ENCODE results near the gene DUSP7. TPM values are rescaled to one million over a fixed set of nuclear protein-coding genes. Genes with fewer than 3 reads are reported as not detected.

DUSP7 gene
- total RNA-seq, 2 experiments from 2014 or later = 4.8 to 5.2 TPM

GRCh38 chr3:52054661-52055511 lies 1.5 kb downstream of the DUSP7 start:
- peak in 7 of 14 experiments; percentile 5 to 49 (median 25) for DNase-seq
- ChIA-PET POLR2A (interaction anchor here (1.1 to 2.9 kb wide), 2 partner anchors 59 to 72 kb away, joined by 3 to 13 read pairs; partner anchors contain the start of genes ACY1 and RPL29), CTCF (interaction anchor here (1.7 to 2.1 kb wide), 2 partner anchors 66 to 68 kb away, joined by 6 to 10 read pairs; no protein-coding TSS in a partner anchor)
- peak overlapping the region; percentile 94 for H3K4me3 Mint-ChIP-seq
- H3K9me3 Mint-ChIP-seq = no peaks in the 10 kb centered on the region
- ATAC-seq (ENCODE audit: poor library complexity) = no peak
- Histone ChIP-seq H3K4me1 (ENCODE audit: insufficient read depth, low read length) (peaks cover 66% of the 10 kb centered on the region), H3K27ac (ENCODE audit: low read depth in 1 of 2, low read length in 2 of 2) (peak overlapping the region; percentile 76 to 83), H3K9me3 (ENCODE audit: control insufficient read depth in 1 of 2, insufficient read depth in 1 of 2, low read length in 2 of 2) (no peaks in the 10 kb centered on the region), H3K4me3 (ENCODE audit: low read length) (peak overlapping the region; percentile 97), H3K36me3 (ENCODE audit: insufficient read depth, low read length) (peaks cover 22% of the 10 kb centered on the region), H3K27me3 (ENCODE audit: control insufficient read depth in 1 of 2, insufficient read depth in 2 of 2, low read length in 2 of 2) (no peaks in the 10 kb centered on the region)
- H3K36me3 Mint-ChIP-seq (ENCODE audit: low read depth) = peaks cover 53% of the 10 kb centered on the region
- H3K27ac Mint-ChIP-seq = peak overlapping the region; percentile 89
- H3K4me1 Mint-ChIP-seq (ENCODE audit: low read depth) = peaks cover 49% of the 10 kb centered on the region
- TF ChIP-seq CTCF (IDR thresholded peaks at IDR 0.05) = peak; percentile 35
- H3K27me3 Mint-ChIP-seq = no peaks in the 10 kb centered on the region
- intact Hi-C loops (cut with DNase I, micrococcal nuclease) = loop anchor here (2.0 to 5.0 kb wide), 5 partner anchors 52 to 482 kb away; partner anchors contain the start of genes ALAS1 (in 1 of the 2), TEX264 (in 1 of the 2) and UQCC5 (in 1 of the 2)

- intact Hi-C loops (cut with DNase I, micrococcal nuclease) = loop anchor here (2.0 to 5.0 kb wide), 2 partner anchors 51 to 69 kb away; no protein-coding TSS in a partner anchor
- CTCF ChIA-PET = interaction anchor here (1.1 to 2.1 kb wide), 9 partner anchors 52 to 1438 kb away, joined by 3 to 10 read pairs (median 3); partner anchors contain the start of genes ABHD14B and RPL29
- H3K9me3 ChIP-seq (ENCODE audit: control insufficient read depth in 1 of 2, insufficient read depth in 1 of 2, low read length in 2 of 2) = no peaks in the 10 kb centered on the region
- Mint-ChIP-seq H3K36me3 (ENCODE audit: low read depth) (peaks cover 65% of the 10 kb centered on the region), H3K9me3 (no peaks in the 10 kb centered on the region), H3K4me1 (ENCODE audit: low read depth) (peaks cover 61% of the 10 kb centered on the region), H3K4me3 (peak overlapping the region; percentile 94), H3K27me3 (no peaks in the 10 kb centered on the region), H3K27ac (peak overlapping the region; percentile 89)
- H3K4me1 ChIP-seq (ENCODE audit: insufficient read depth, low read length) = peaks cover 78% of the 10 kb centered on the region
- H3K27me3 ChIP-seq (ENCODE audit: control insufficient read depth in 1 of 2, insufficient read depth in 2 of 2, low read length in 2 of 2) = no peaks in the 10 kb centered on the region
- peak in 10 of 14 experiments; percentile 5 to 66 (median 38) for DNase-seq
- TF ChIP-seq CTCF (IDR thresholded peaks at IDR 0.05) = no peak
- POLR2A ChIA-PET = interaction anchor here (1.0 to 2.6 kb wide), 9 partner anchors 8 to 200 kb away, joined by 3 to 12 read pairs (median 3); partner anchors contain the start of genes POC1A, PPM1M and RPL29
- peak overlapping the region; percentile 76 to 83 for H3K27ac ChIP-seq (ENCODE audit: low read depth in 1 of 2, low read length in 2 of 2)
- H3K36me3 ChIP-seq (ENCODE audit: insufficient read depth, low read length) = peaks cover 35% of the 10 kb centered on the region
- no peak for ATAC-seq (ENCODE audit: poor library complexity)
- H3K4me3 ChIP-seq (ENCODE audit: low read length) = peak overlapping the region; percentile 97
Observed at GRCh38 chr3:52053307-52054304, 2.8 kb downstream of the DUSP7 start.
